HFF-Myc (cell line): ENCODE data around the gene ANKRD37.

Experiments used
- DNase-seq: peaks from one replicate; pipeline ENCODE4 v3.0.0-alpha.2; 2011; ENCODE audit warnings: low read depth; ENCODE audit errors: extremely low read depth
- H3K4me3 ChIP-seq: replicated peaks from 2 replicates; pipeline ENCODE4 v1.5.1; 2011; ENCODE audit warnings: low read depth, mild to moderate bottlenecking, control low read depth, low read length
- TF ChIP-seq, protein P1 (sequence below): IDR thresholded peaks from 2 replicates; pipeline ENCODE4 v1.5.1; 2012; ENCODE audit warnings: mild to moderate bottlenecking, low read depth, low read length, control low read depth; ENCODE audit errors: missing control alignments

ANKRD37 gene

DNA sequence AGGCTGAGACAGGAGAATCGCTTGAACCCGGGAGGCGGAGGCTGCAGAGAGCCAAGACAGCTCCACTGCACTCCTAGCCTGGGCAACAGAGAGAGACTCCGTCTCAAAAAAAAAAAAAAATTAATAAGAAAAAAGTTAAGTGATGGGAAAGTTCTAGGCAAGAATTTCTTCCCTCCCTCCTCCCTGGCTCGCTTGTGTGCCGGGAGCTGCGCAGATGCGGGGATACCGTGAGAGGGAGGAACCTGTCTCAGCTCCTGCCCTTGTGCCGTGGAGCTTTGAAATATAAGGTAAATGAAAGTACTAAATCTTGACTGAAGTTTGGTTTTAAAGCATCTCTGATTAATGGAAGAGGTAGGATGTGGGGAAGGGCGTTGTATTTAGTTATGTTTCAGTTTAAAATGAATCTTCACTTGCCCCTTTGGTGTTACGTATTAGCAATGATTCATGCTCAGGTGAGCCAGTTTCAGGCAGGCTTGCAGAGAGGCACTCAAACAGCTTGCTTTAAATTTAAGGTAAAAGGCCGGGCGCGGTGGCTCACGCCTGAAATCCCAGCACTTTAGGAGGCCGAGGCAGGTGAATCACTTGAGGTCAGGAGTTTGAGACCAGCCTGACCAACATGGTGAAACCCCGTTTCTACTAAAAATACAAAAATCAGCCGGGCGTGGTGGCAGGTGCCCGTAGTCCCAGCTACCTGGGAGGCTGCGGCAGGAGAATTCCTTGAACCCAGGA, 30.5 kb downstream of the ANKRD37 start:
- no peak overlapping the region for H3K4me3 ChIP-seq
- TF ChIP-seq, protein P1, sequence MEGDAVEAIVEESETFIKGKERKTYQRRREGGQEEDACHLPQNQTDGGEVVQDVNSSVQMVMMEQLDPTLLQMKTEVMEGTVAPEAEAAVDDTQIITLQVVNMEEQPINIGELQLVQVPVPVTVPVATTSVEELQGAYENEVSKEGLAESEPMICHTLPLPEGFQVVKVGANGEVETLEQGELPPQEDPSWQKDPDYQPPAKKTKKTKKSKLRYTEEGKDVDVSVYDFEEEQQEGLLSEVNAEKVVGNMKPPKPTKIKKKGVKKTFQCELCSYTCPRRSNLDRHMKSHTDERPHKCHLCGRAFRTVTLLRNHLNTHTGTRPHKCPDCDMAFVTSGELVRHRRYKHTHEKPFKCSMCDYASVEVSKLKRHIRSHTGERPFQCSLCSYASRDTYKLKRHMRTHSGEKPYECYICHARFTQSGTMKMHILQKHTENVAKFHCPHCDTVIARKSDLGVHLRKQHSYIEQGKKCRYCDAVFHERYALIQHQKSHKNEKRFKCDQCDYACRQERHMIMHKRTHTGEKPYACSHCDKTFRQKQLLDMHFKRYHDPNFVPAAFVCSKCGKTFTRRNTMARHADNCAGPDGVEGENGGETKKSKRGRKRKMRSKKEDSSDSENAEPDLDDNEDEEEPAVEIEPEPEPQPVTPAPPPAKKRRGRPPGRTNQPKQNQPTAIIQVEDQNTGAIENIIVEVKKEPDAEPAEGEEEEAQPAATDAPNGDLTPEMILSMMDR: no peak
- DNase-seq: no peak

DNA sequence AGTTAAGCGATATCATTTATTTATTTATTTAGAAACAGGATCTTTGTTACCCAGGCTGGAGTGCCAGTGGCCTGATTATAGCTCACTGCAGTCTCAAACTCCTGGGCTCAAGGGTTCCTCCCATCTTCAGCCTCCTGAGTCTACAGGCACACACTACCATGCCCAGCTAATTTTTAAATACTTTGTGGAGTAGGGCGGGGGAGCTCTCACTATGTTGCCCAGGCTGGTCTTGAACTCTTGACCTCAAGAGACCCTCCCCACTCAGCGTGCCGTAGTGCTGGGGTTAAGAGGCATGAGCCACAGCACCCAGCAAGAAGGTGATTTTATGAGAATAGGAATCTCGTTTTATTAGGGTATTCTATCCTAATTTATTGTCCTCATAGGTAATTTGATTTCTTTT, 33.0 kb downstream of the ANKRD37 start:
- TF ChIP-seq, protein P1: no peak
- H3K4me3 ChIP-seq: no peak overlapping the region
- DNase-seq: no peak

DNA sequence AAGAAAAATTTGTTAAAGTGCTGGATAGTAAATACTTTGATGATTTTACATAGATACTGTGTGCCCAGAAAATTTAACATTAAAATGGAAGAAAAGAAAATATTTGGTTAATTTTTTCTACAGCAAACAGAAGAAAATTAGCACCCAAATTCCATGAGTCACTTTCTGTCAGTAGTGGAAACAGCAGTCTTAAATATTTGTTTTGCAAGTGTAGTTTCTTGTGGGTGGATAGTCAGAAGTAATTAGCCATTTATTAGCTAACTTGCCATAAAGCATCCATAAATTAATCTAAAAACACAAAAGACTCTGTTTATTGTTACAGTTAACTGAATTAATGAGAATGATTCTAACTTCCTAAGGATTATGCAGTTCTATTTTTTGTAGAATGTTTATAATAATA, 38.8 kb downstream of the ANKRD37 start:
- H3K4me3 ChIP-seq: no peak overlapping the region
- TF ChIP-seq, protein P1: no peak
- DNase-seq: no peak

DNA sequence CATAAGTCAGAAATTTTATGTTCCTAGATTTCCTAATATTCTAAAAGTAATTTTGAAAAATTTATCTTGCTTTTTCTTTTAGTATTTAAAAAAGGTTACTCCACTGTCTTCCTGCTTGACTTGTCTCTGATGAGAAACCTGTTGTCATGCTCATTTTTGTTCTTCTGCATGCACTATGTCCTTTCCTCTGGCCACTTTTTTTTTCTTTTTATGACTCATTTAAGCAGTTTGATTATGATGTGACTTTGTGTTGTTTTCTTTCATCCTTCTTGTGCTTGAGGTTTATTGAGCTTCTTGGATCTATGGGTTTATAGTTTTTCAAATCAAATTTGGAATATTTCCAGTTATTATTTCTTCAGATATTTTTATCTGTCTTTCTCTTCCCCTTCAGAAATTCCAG, 41.2 kb downstream of the ANKRD37 start:
- TF ChIP-seq, protein P1: no peak
- H3K4me3 ChIP-seq: no peak overlapping the region
- no peak for DNase-seq

DNA sequence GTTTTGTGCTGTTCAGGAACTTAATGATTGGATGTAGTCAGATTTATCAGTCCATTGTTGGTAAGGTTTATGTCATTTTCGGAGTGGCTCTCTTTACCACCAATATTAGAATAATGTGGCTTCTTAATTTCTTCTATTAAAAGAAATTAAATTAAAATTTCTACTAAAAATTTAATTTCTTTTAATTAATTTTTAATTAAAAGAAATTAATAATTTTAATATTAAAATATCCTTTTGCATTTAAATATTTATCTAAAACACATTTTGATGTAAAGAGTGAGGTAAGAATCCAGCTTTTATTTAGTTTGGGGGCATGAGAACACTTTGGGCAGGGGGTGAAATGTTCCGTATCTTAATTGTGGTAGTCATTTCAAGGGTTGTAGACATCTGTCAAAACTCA, 44.8 kb downstream of the ANKRD37 start:
- no peak for DNase-seq
- H3K4me3 ChIP-seq: no peak overlapping the region
- TF ChIP-seq, protein P1: no peak

DNA sequence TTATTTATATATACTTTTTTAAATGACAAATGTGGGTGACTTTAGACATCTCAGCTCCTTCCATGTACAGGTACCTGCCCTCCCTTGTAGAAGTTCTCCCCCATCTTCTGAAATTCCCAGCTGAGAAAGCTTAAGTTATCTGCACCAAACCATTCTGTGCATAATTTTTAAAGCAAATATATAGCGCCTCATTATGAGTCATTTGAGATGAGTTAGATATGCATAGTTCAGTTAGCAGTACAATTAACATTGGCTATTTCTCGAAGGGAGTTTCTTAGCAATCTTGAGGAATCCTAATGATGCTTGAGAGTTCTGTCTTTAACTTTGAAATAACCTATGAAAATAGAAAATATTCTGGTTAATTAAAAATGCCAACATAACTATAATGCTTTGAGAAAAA, 48.6 kb downstream of the ANKRD37 start:
- TF ChIP-seq, protein P1: no peak
- no peak for DNase-seq
- no peak overlapping the region for H3K4me3 ChIP-seq
